SU-DHL-6 (cell line): ENCODE results near the gene ADIPOR1.
A peak's percentile ranks its signal among the peaks of the same experiment; 100 is the strongest.

Experiments used
- H2AFZ ChIP-seq: fragments of 200-600 bp; sonication (generic); 2 replicates; pipeline ENCODE4 v1.6.1; 2014; ENCODE audit warnings: low read depth, mild to moderate bottlenecking, moderate library complexity, mixed read lengths, antibody characterized with exemption, low read length; ENCODE audit not compliant: severe bottlenecking
- H3F3A ChIP-seq: fragments of 200-600 bp; shearing (Covaris generic); 2 replicates; pipeline ENCODE4 v1.6.0; 2016; ENCODE audit warnings: antibody characterized with exemption, mild to moderate bottlenecking; ENCODE audit not compliant: insufficient read depth
- H3K27ac ChIP-seq: fragments of 200-600 bp; sonication (generic); 2 replicates; pipeline ENCODE4 v1.5.1; 2016; ENCODE audit warnings: low read depth, mild to moderate bottlenecking, low read length, moderate library complexity, mixed read lengths
- H3K27me3 ChIP-seq: fragments of 200-600 bp; sonication (generic), shearing (Covaris generic); 2 replicates; pipeline ENCODE4 v1.6.0; 2014; ENCODE audit warnings: mild to moderate bottlenecking, low read length
- H3K36me3 ChIP-seq: fragments of 200-600 bp; sonication (generic); 2 replicates; pipeline ENCODE4 v1.6.1; 2014; ENCODE audit warnings: mild to moderate bottlenecking, low read length, mixed read lengths
- H3K4me2 ChIP-seq: fragments of 300-600, 200-600 bp; shearing (Covaris generic), sonication (generic); 2 replicates; pipeline ENCODE4 v1.6.0; 2014; ENCODE audit warnings: low read length, low read depth, mild to moderate bottlenecking; ENCODE audit not compliant: poor library complexity, severe bottlenecking
- H3K4me3 ChIP-seq: fragments of 200-600 bp; sonication (generic); 2 replicates; pipeline ENCODE4 v1.5.1; 2014; ENCODE audit warnings: antibody characterized with exemption, low read length, mild to moderate bottlenecking, mixed read lengths; ENCODE audit not compliant: insufficient read depth, poor library complexity, severe bottlenecking
- H3K79me2 ChIP-seq: fragments of 200-600 bp; sonication (generic); 2 replicates; pipeline ENCODE4 v1.6.1; 2014; ENCODE audit warnings: mild to moderate bottlenecking, low read length, moderate library complexity; ENCODE audit not compliant: insufficient read depth
- H3K9ac ChIP-seq: fragments of 200-600 bp; sonication (generic); 2 replicates; pipeline ENCODE4 v1.7.0; 2014; ENCODE audit warnings: mild to moderate bottlenecking, low read length
- H3K9me2 ChIP-seq: fragments of 200-600 bp; sonication (generic); replicated peaks from 2 replicates; pipeline ENCODE4 v1.6.1; 2014; ENCODE audit warnings: low read length; ENCODE audit not compliant: insufficient read depth
- H3K9me3 ChIP-seq: fragments of 200-600 bp; sonication (generic); 2 replicates; pipeline ENCODE4 v1.6.1; 2014; ENCODE audit warnings: low read length, mixed read lengths; ENCODE audit not compliant: insufficient read depth
- H4K20me1 ChIP-seq: fragments of 200-600 bp; sonication (generic); 2 replicates; pipeline ENCODE4 v1.6.1; 2014; ENCODE audit warnings: low read depth, mild to moderate bottlenecking, antibody characterized with exemption, low read length, moderate library complexity, mixed read lengths
- CTCF ChIP-seq: fragments of 200-600 bp; sonication (generic); IDR thresholded peaks from one replicate; pipeline ENCODE4 v1.5.1; 2017; ENCODE audit warnings: antibody characterized with exemption, mild to moderate bottlenecking, low read length, moderate library complexity; ENCODE audit not compliant: insufficient read depth, poor library complexity, severe bottlenecking
- EZH2phosphoT487 ChIP-seq: fragments of 200-600 bp; sonication (generic), shearing (Covaris generic); conservative IDR thresholded peaks from 2 replicates; pipeline ENCODE4 v1.6.1; 2018; ENCODE audit warnings: mild to moderate bottlenecking, antibody characterized with exemption, low read length, moderate library complexity, mixed read lengths

The ADIPOR1 gene

DNA sequence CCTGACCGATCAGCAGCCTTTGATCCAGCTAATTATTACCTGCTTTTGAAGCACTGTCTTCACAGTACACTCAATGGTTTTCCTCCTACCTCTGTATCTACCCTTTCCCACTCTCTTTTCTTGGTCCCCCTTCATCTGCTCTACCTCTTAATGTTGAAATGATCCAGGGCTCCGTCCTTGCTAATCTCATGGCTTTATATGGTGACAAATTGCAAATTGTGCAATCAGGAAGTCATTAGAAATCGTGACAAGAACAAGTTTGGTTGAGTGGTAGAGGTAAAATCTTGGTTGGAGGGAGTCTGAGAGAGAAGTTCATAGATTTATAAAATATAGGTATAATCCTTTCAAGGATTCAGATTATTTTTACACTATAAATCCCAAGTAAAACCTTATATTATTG lies 18.5 kb upstream of the ADIPOR1 start:
- Histone ChIP-seq H4K20me1 (no peaks in the 10 kb centered on the region), H3K4me2 (no peak overlapping the region), H3K36me3 (no peaks in the 10 kb centered on the region), H3K79me2 (no peaks in the 10 kb centered on the region), H3K27me3 (no peaks in the 10 kb centered on the region), H3F3A (no peaks in the 10 kb centered on the region), H3K9me2 (no peaks in the 10 kb centered on the region), H3K27ac (no peak overlapping the region), H3K4me3 (no peak overlapping the region), H3K9ac (no peak overlapping the region), H2AFZ (no peak overlapping the region), H3K9me3 (no peaks in the 10 kb centered on the region)
- TF ChIP-seq EZH2phosphoT487 (no peak), CTCF (no peak)

- Histone ChIP-seq H2AFZ (no peak overlapping the region), H3K4me2 (no peak overlapping the region), H3F3A (no peaks in the 10 kb centered on the region), H3K79me2 (no peaks in the 10 kb centered on the region), H4K20me1 (no peaks in the 10 kb centered on the region), H3K36me3 (no peaks in the 10 kb centered on the region), H3K27me3 (no peaks in the 10 kb centered on the region), H3K9me2 (no peaks in the 10 kb centered on the region), H3K9me3 (no peaks in the 10 kb centered on the region), H3K9ac (no peak overlapping the region), H3K4me3 (no peak overlapping the region), H3K27ac (no peak overlapping the region)
- TF ChIP-seq EZH2phosphoT487 (no peak), CTCF (no peak)
Measured at GRCh38 chr1:202974856-202975255, 16.7 kb upstream of the ADIPOR1 start.

GRCh38 chr1:202972046-202972445 lies 13.9 kb upstream of the ADIPOR1 start:
- no peaks in the 10 kb centered on the region for H3K9me3 ChIP-seq
- peaks cover 10% of the 10 kb centered on the region; the same call in 1 of the 2 replicates for H3F3A ChIP-seq
- H4K20me1 ChIP-seq = no peaks in the 10 kb centered on the region
- H3K79me2 ChIP-seq = no peaks in the 10 kb centered on the region
- TF ChIP-seq CTCF = no peak
- no peak for TF ChIP-seq EZH2phosphoT487
- no peaks in the 10 kb centered on the region for H3K9me2 ChIP-seq
- H3K4me3 ChIP-seq = no peak overlapping the region
- H3K9ac ChIP-seq = no peak overlapping the region
- no peak overlapping the region for H3K4me2 ChIP-seq
- H3K36me3 ChIP-seq = no peaks in the 10 kb centered on the region
- H3K27ac ChIP-seq = no peak overlapping the region
- H2AFZ ChIP-seq = no peak overlapping the region
- no peaks in the 10 kb centered on the region for H3K27me3 ChIP-seq

DNA sequence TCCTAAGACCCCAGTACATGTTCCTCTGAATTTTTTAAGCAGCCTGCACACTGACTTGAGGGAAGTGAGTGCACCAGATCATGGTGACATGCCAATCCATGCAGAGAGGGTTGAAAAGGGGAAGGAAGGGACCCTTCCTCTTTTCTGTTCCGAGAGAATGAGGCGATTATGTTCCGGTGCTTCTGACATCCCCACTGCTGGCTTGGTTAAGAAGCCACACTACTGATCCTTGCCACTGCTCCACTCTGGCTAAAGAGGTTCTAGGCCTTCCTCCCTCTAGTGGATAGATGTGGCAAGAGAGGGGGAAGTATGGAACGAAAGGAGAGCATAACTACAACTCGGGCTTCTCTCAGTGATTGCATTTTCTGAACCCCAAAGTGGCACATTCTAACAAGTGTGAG lies 10.8 kb upstream of the ADIPOR1 start:
- Histone ChIP-seq H4K20me1 (no peaks in the 10 kb centered on the region), H3K4me2 (peak overlapping the region; percentile 68), H3K9me3 (no peaks in the 10 kb centered on the region), H2AFZ (no peak overlapping the region), H3K4me3 (no peak overlapping the region), H3F3A (peaks cover 10% of the 10 kb centered on the region; the same call in 1 of the 2 replicates), H3K27me3 (no peaks in the 10 kb centered on the region), H3K27ac (no peak overlapping the region), H3K9ac (peak overlapping the region; percentile 57; the same call in 1 of the 2 replicates), H3K36me3 (no peaks in the 10 kb centered on the region), H3K9me2 (no peaks in the 10 kb centered on the region), H3K79me2 (peaks cover 11% of the 10 kb centered on the region)
- TF ChIP-seq EZH2phosphoT487 = no peak
- peak; percentile 50 for TF ChIP-seq CTCF
